ENCODE data around the gene MPV17. TPM values are rescaled to one million over a fixed set of nuclear protein-coding genes. Genes with fewer than 3 reads are reported as not detected.

Gene MPV17
- total RNA-seq, 1 experiment from 2014 or later = 59.4 TPM

DNA sequence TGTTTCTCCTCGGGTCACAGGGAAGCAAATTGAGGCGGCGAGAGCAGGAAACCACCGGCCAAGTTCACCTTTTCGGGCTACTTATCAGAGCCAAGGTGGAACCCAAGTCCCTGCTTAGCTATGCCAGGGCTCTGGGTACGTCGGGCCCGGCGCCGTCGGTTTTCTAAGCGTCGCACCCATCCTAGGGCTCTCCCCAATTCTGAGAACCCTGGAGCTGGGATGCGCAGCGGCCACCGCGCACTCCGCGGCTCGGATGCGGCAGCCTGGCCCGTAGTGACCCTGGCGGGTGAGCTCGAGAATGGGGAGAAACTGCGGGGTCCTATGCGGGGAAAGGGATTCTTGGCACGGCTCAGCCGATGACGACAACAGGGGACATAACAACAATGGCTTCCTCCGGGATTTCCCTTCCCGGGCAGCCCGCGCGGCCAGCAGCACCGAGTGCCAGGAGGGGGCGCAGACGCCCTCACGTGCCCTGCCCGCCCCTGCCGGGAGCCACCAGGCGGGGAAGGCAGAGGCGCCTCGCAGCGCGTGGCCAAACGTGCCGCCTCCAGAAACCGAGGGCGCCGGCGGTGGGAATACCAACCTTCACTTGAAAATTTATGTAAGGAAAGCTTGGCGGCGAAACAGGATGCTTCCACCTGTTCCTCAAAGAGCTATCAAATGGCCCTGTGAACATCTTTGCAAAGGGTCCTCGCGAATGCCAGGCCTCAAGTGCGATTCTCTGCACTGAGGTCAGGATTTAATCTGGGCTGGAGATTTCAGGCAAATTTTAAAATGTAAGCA, 58.0 kb downstream of the MPV17 start:
- Histone ChIP-seq H3K27ac (ENCODE audit: insufficient read length, low read depth, low read length) (no peak overlapping the region), H4K8ac (replicated peaks; ENCODE audit: insufficient read length, low read depth, low read length) (no peak overlapping the region), H3K23ac (ENCODE audit: insufficient read length, low read depth, low read length) (no peak overlapping the region), H3K79me1 (ENCODE audit: insufficient read depth, low read depth, low read length, poor library complexity, severe bottlenecking) (no peaks in the 10 kb centered on the region), H3K4me1 (ENCODE audit: insufficient read depth, low read length) (no peaks in the 10 kb centered on the region; the same call in 1 of the 2 replicates), H3K18ac (ENCODE audit: insufficient read length, low read depth, low read length) (peak overlapping the region; percentile 87), H4K5ac (ENCODE audit: insufficient read length, low read depth, low read length) (no peak overlapping the region), H2BK20ac (ENCODE audit: low read depth, low read length, poor library complexity, severe bottlenecking) (no peak overlapping the region), H4K91ac (ENCODE audit: insufficient read length, low read depth, low read length) (no peak overlapping the region), H2BK5ac (ENCODE audit: insufficient read length, low read length) (no peak overlapping the region), H3K4me2 (ENCODE audit: insufficient read depth, insufficient read length, low read length) (peak overlapping the region; percentile 44), H3K9me3 (ENCODE audit: control insufficient read depth, low read depth, low read length) (no peaks in the 10 kb centered on the region), H3K23me2 (ENCODE audit: insufficient read length, low read depth, low read length, poor library complexity, severe bottlenecking) (peaks cover 20% of the 10 kb centered on the region), H2BK12ac (ENCODE audit: insufficient read length, low read depth, low read length) (no peak overlapping the region), H2BK120ac (ENCODE audit: low read depth, low read length, poor library complexity, severe bottlenecking) (no peak overlapping the region), H3K4ac (ENCODE audit: low read depth, low read length) (no peak overlapping the region), H3K79me2 (ENCODE audit: insufficient read depth, low read length) (no peaks in the 10 kb centered on the region), H3K27me3 (ENCODE audit: insufficient read depth, low read length) (peaks cover 40% of the 10 kb centered on the region; the same call in 1 of the 2 replicates), H3T11ph (ENCODE audit: low read length) (no peak overlapping the region), H4K20me1 (ENCODE audit: control insufficient read depth, insufficient read depth, insufficient read length) (no peaks in the 10 kb centered on the region), H3K14ac (ENCODE audit: insufficient read depth, low read length) (peak overlapping the region; percentile 86; the same call in 1 of the 2 replicates), H2AK5ac (ENCODE audit: insufficient read length, low read length) (no peak overlapping the region), H3K9ac (ENCODE audit: extremely low read depth, insufficient read length, low read length) (no peak overlapping the region), H3K56ac (ENCODE audit: insufficient read length, low read depth, low read length) (no peak overlapping the region), H2BK15ac (ENCODE audit: low read depth, low read length) (no peak overlapping the region), H2AFZ (ENCODE audit: low read length) (no peak overlapping the region)
- H3K27me3 Mint-ChIP-seq (ENCODE audit: low read depth) = peaks cover 24% of the 10 kb centered on the region
- no peak overlapping the region for H3K27ac Mint-ChIP-seq
- TF ChIP-seq, protein P1, sequence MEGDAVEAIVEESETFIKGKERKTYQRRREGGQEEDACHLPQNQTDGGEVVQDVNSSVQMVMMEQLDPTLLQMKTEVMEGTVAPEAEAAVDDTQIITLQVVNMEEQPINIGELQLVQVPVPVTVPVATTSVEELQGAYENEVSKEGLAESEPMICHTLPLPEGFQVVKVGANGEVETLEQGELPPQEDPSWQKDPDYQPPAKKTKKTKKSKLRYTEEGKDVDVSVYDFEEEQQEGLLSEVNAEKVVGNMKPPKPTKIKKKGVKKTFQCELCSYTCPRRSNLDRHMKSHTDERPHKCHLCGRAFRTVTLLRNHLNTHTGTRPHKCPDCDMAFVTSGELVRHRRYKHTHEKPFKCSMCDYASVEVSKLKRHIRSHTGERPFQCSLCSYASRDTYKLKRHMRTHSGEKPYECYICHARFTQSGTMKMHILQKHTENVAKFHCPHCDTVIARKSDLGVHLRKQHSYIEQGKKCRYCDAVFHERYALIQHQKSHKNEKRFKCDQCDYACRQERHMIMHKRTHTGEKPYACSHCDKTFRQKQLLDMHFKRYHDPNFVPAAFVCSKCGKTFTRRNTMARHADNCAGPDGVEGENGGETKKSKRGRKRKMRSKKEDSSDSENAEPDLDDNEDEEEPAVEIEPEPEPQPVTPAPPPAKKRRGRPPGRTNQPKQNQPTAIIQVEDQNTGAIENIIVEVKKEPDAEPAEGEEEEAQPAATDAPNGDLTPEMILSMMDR (conservative IDR thresholded peaks at IDR 0.05) = peak; percentile 86
- no peaks in the 10 kb centered on the region; a peak in 2 of 5 replicates for H3K9me3 Mint-ChIP-seq
- H3K4me1 Mint-ChIP-seq = peaks cover 24 to 29% of the 10 kb centered on the region in 2 experiments
- H3K36me3 Mint-ChIP-seq (ENCODE audit: insufficient read depth in 1 of 3, low read depth in 3 of 3) = no peaks in the 10 kb centered on the region; a peak in 2 of 7 replicates
- peak overlapping the region; percentile 64 to 88 for H3K4me3 Mint-ChIP-seq
- no CpG with 5 or more reads among the region's 56 CpGs for WGBS (ENCODE audit: extremely low coverage, insufficient read length, low lambda C conversion rate)
- peak; percentile 89 for DNase-seq
